Stimulated activated CD8-positive, alpha-beta memory T cell treated with anti-CD3 and anti-CD28 coated beads, Interleukin-12 subunit alpha, Interleukin-12 subunit beta, amount 100 ng/mL, for 24 hours (primary cell): ENCODE measurements around the gene CT45A1.
"Not testable (repeated sequence)": the region's sequence is repeated elsewhere in the genome, so short reads cannot be mapped to it uniquely, and the experiment has no call there.

ENCODE experiments used
- DNase-seq: peaks from one replicate; pipeline ENCODE4 v3.0.0-alpha.2; 2020; ENCODE audit errors: extremely low read depth

The CT45A1 gene

GRCh38 chrX:135713183-135713689 is at the start of gene CT45A1:
Gene CT45A1, plus strand, starts transcription at chrX:135713639. Its CDS starts 5,302 bp downstream, at chrX:135718941.
- not testable (repeated sequence) for DNase-seq

- DNase-seq = not testable (repeated sequence)
Measured at GRCh38 chrX:135672979-135673378, 40.5 kb upstream of the CT45A1 start.

- no peak for DNase-seq
Measured at GRCh38 chrX:135688137-135688536, 25.3 kb upstream of the CT45A1 start.

DNA sequence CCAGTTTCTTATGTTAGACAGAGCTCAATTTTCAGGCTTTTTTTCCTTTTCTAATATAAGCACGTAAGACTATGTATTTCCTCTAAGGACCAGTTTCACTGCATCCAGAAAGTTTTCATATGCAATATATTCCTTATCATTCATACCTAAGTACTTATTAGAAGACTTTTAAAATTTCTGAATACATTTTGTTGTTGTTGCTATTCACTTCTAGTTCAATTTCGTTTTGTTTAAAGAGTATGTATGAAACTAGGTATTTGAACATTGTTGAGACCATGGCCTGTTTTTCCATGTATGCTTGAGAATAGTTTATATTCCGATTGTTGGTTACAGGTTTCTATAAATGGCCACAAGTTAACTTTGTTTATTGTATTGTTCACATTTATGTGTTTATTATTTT is 18.0 kb upstream of the CT45A1 start:
- no peak for DNase-seq

DNA sequence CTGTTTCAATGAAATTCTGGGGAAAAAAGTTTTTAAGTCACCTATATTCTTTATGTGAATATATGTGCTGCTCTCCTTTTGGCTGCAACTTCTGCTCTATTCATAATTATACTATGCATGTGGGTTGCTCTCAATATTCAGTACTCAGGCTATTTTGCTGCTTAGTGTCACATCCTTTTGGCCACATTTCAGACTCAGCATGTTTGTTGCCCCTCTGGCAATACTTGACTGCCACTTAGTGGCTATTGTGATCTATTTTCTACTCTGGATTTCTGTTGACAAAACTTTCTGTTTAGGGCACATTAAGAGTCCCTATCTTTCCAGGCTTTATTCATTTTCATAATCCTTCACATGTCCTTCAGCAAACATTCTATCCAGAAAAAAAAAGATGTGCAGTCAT is 15.8 kb upstream of the CT45A1 start:
- no peak for DNase-seq

DNA sequence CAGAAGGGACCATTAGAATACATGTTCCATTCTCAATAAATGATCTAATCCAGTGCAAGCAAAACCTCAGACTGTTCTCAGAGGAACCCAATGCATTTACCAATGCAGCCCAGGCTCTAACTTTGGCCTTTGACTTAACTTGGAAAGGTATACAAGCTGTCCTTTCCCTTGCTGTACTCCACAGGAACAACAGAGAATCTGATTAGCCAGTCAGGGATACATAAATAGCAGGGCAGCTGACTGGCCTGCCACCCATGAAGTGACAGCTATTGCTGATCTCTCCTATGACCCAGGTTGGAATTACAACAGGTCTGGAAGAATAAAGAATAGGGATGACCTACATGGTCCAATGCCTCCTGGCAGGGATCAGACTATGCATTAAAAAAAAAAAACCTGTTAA is 14.5 kb upstream of the CT45A1 start:
- no peak for DNase-seq

DNA sequence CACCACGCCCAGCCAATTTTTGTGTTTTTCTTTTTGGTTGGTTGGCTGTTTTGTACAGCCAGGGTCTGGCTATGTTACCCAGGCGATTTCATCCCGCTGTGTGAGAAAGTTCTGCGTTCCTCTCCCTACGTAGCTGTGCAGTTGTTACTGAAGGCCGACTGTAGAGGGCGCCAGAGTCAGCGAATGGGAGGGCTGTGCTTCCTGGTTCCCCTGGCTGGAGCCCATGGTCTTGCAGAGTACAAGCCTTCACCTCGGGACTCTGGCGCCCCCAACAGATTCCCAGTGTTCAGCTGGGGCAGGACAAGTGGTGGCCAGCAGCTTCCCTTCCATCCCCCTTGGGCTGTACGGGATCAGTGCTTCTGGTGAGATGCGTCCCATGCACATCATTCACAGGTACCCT is 5.6 kb upstream of the CT45A1 start:
- no peak for DNase-seq

- no peak for DNase-seq
Measured at GRCh38 chrX:135713795-135714194, 356 bp downstream of the CT45A1 start.

DNA sequence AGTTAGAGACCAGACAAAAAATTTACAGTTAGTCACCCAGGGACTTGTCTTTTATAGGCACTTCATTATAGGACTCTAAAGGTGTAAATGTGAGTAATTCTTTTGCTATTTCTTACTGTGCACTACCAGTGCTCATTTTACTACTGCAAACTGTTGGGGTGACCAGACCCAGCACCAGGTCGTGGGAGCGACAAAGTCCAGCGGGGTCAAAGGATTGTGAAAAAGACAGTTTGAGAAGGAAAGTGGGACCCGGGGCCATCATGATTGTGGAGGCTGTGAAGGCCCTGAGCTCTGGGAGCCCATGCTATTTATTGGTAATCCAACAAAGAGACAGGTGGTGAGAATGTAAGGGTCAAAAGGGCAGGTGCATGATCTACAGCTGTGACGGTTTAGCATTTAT is 21.2 kb downstream of the CT45A1 start:
- not testable (repeated sequence) for DNase-seq

DNA sequence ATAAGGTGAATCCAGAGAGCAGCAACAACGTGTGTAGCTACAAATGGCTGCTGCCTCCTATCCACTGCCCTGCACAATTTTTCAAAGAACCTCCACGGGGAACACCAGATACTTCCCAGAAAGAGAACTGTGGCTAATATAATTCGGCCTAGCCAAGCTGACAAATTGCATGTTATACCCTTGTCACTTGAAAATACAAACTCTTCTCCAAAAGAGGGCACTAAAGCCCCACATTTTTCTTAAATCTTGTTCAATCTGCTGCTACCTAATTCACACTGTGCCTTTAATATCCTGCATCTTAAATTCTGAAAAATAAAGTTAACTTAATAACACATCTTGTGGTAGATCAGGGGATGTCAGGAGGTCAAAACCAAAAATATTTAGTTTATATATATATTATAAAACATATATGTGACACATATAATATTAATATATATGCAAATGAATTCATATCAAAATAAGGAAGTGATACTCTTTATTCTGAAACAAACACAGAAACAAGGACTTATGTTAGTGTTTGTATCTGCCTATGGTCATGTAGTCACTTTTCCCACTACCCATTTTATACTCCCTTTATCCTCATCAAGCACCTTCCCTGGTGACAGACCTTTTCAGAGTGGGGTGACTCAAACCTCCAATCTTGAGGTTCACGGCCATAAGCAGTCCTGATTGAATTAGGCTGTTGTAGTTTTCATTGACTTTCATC is 24.1 kb downstream of the CT45A1 start:
- DNase-seq = no peak

DNA sequence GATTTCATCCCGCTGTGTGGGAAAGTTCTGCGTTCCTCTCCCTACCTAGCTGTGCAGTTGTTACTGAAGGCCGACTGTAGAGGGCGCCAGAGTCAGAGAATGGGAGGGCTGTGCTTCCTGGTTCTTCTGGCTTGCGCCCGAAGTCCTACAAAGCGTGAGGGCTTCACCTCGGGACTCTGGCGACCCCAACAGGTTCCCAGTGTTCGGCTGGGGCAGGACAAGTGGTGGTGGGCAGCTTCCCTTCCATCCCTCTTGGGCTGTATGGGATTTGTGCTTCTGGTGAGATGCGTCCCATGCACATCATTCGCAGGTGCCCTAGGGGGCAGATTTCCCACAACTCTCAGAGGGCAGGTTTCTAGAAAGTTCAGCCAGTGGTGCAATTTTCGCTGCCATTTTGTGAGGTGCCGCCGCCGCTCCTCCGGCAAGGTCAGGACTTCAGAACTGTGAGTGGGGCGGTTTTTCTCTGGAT is 27.3 kb downstream of the CT45A1 start:
- DNase-seq = no peak

GRCh38 chrX:135741192-135741715 is 27.8 kb downstream of the CT45A1 start:
- DNase-seq = no peak

DNA sequence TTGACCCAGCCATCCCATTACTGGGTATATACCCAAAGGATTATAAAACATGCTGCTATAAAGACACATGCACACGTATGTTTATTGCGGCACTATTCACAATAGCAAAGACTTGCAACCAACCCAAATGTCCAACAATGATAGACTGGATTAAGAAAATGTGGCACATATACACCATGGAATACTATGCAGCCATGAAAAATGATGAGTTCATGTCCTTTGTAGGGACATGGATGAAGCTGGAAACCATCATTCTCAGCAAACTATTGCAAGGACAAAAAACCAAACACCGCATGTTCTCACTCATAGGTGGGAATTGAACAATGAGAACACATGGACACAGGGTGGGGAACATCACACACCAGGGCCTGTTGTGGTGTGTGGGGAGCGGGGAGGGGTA is 31.3 kb downstream of the CT45A1 start:
- DNase-seq = not testable (repeated sequence)

- DNase-seq = not testable (repeated sequence)
Measured at GRCh38 chrX:135768091-135768490, 54.7 kb downstream of the CT45A1 start, which contains the start of gene CT45A3. Gene CT45A3, minus strand, starts transcription at chrX:135768191. Its CDS starts 3,747 bp downstream, at chrX:135764444.
